Measurements from ENCODE around the gene ELK1.
A peak's percentile ranks its signal among the peaks of the same experiment; 100 is the strongest.

ELK1 gene

GRCh38 chrX:47633689-47634590 lies 16.4 kb downstream of the ELK1 start:
- Mint-ChIP-seq H3K27me3 (no peaks in the 10 kb centered on the region), H3K4me1 (ENCODE audit: low read depth) (peaks cover 28% of the 10 kb centered on the region), H3K4me3 (no peak overlapping the region), H3K36me3 (ENCODE audit: low read depth) (peaks cover 29% of the 10 kb centered on the region), H3K27ac (no peak overlapping the region), H3K9me3 (no peaks in the 10 kb centered on the region)

GRCh38 chrX:47632666-47633065 lies 17.7 kb downstream of the ELK1 start:
- no peaks in the 10 kb centered on the region for H3K9me3 Mint-ChIP-seq
- H3K4me3 Mint-ChIP-seq: no peak overlapping the region
- no peaks in the 10 kb centered on the region for H3K27me3 Mint-ChIP-seq
- peaks cover 28% of the 10 kb centered on the region for H3K4me1 Mint-ChIP-seq (ENCODE audit: low read depth)
- no peak overlapping the region for H3K27ac Mint-ChIP-seq
- peaks cover 19% of the 10 kb centered on the region for H3K36me3 Mint-ChIP-seq (ENCODE audit: low read depth)

- no peaks in the 10 kb centered on the region for H3K9me3 Mint-ChIP-seq
- no peak overlapping the region for H3K4me3 Mint-ChIP-seq
- no peaks in the 10 kb centered on the region for H3K27me3 Mint-ChIP-seq
- H3K36me3 Mint-ChIP-seq (ENCODE audit: low read depth): peaks cover 12% of the 10 kb centered on the region
- no peak overlapping the region for H3K27ac Mint-ChIP-seq
- peaks cover 24% of the 10 kb centered on the region for H3K4me1 Mint-ChIP-seq (ENCODE audit: low read depth)
Measured at GRCh38 chrX:47631676-47632075, 18.7 kb downstream of the ELK1 start.

GRCh38 chrX:47629419-47630200 lies 20.8 kb downstream of the ELK1 start, which contains the start of gene CFP:
CFP (minus strand) TSS chrX:47629930; CDS start chrX:47629844, 86 bp downstream.
- Mint-ChIP-seq H3K9me3 (no peaks in the 10 kb centered on the region), H3K4me3 (peak within 1 kb of the TSS; percentile 48), H3K27ac (peak within 1 kb of the TSS; percentile 86), H3K4me1 (ENCODE audit: low read depth) (peaks cover 20% of the 10 kb centered on the region), H3K36me3 (ENCODE audit: low read depth) (peaks cover 5% of the 10 kb centered on the region), H3K27me3 (no peaks in the 10 kb centered on the region)

GRCh38 chrX:47628982-47629381 lies 21.4 kb downstream of the ELK1 start:
- H3K27me3 Mint-ChIP-seq: no peaks in the 10 kb centered on the region
- peak overlapping the region; percentile 48 for H3K4me3 Mint-ChIP-seq
- peaks cover 5% of the 10 kb centered on the region for H3K36me3 Mint-ChIP-seq (ENCODE audit: low read depth)
- peaks cover 24% of the 10 kb centered on the region for H3K4me1 Mint-ChIP-seq (ENCODE audit: low read depth)
- peak overlapping the region; percentile 32 for H3K27ac Mint-ChIP-seq
- no peaks in the 10 kb centered on the region for H3K9me3 Mint-ChIP-seq

GRCh38 chrX:47625365-47625764 lies 25.0 kb downstream of the ELK1 start:
- no peaks in the 10 kb centered on the region for H3K9me3 Mint-ChIP-seq
- H3K27ac Mint-ChIP-seq: no peak overlapping the region
- peaks cover 4% of the 10 kb centered on the region for H3K27me3 Mint-ChIP-seq
- H3K4me1 Mint-ChIP-seq (ENCODE audit: low read depth): peaks cover 32% of the 10 kb centered on the region
- no peaks in the 10 kb centered on the region for H3K36me3 Mint-ChIP-seq (ENCODE audit: low read depth)
- no peak overlapping the region for H3K4me3 Mint-ChIP-seq

GRCh38 chrX:47623540-47624027 lies 26.8 kb downstream of the ELK1 start:
- H3K4me3 Mint-ChIP-seq: peak overlapping the region; percentile 58
- peaks cover 8% of the 10 kb centered on the region for H3K27me3 Mint-ChIP-seq
- no peak overlapping the region for H3K27ac Mint-ChIP-seq

GRCh38 chrX:47621851-47622250 lies 28.5 kb downstream of the ELK1 start:
- H3K9me3 Mint-ChIP-seq: no peaks in the 10 kb centered on the region
- H3K4me1 Mint-ChIP-seq (ENCODE audit: low read depth): peaks cover 15% of the 10 kb centered on the region
- peaks cover 18% of the 10 kb centered on the region for H3K27me3 Mint-ChIP-seq
- H3K4me3 Mint-ChIP-seq: no peak overlapping the region
- H3K27ac Mint-ChIP-seq: no peak overlapping the region
- H3K36me3 Mint-ChIP-seq (ENCODE audit: low read depth): no peaks in the 10 kb centered on the region

More at GRCh38 chrX:47623540-47624027, 26.8 kb downstream of the ELK1 start:
- no peaks in the 10 kb centered on the region for H3K9me3 Mint-ChIP-seq
- H3K36me3 Mint-ChIP-seq (ENCODE audit: low read depth): no peaks in the 10 kb centered on the region
- peaks cover 20% of the 10 kb centered on the region for H3K4me1 Mint-ChIP-seq (ENCODE audit: low read depth)

GRCh38 chrX:47620303-47620685 lies 30.1 kb downstream of the ELK1 start:
- Mint-ChIP-seq H3K4me1 (ENCODE audit: low read depth) (peaks cover 15% of the 10 kb centered on the region), H3K36me3 (ENCODE audit: low read depth) (no peaks in the 10 kb centered on the region), H3K27me3 (peaks cover 18% of the 10 kb centered on the region), H3K9me3 (no peaks in the 10 kb centered on the region), H3K27ac (no peak overlapping the region), H3K4me3 (no peak overlapping the region)

- Mint-ChIP-seq H3K27ac (no peak within 1 kb of the TSS), H3K9me3 (no peaks in the 10 kb centered on the region), H3K4me3 (peak within 1 kb of the TSS; percentile 54), H3K36me3 (ENCODE audit: low read depth) (no peaks in the 10 kb centered on the region), H3K27me3 (peaks cover 18% of the 10 kb centered on the region), H3K4me1 (ENCODE audit: low read depth) (peaks cover 15% of the 10 kb centered on the region)
Measured at GRCh38 chrX:47619486-47620302, 30.7 kb downstream of the ELK1 start, which contains the start of gene SYN1. SYN1 (minus strand) TSS chrX:47619857; CDS start chrX:47619728, 129 bp downstream.

GRCh38 chrX:47618923-47619485 lies 31.4 kb downstream of the ELK1 start:
- no peaks in the 10 kb centered on the region for H3K9me3 Mint-ChIP-seq
- H3K4me3 Mint-ChIP-seq: peak overlapping the region; percentile 54
- peaks cover 12% of the 10 kb centered on the region for H3K4me1 Mint-ChIP-seq (ENCODE audit: low read depth)
- peaks cover 18% of the 10 kb centered on the region for H3K27me3 Mint-ChIP-seq
- H3K36me3 Mint-ChIP-seq (ENCODE audit: low read depth): no peaks in the 10 kb centered on the region
- H3K27ac Mint-ChIP-seq: no peak overlapping the region

GRCh38 chrX:47614618-47615017 lies 35.7 kb downstream of the ELK1 start:
- Mint-ChIP-seq H3K27me3 (peaks cover 14% of the 10 kb centered on the region), H3K9me3 (no peaks in the 10 kb centered on the region), H3K4me3 (no peak overlapping the region), H3K27ac (no peak overlapping the region), H3K36me3 (ENCODE audit: low read depth) (no peaks in the 10 kb centered on the region), H3K4me1 (ENCODE audit: low read depth) (peaks cover 3% of the 10 kb centered on the region)

GRCh38 chrX:47613082-47613481 lies 37.3 kb downstream of the ELK1 start:
- no peaks in the 10 kb centered on the region for H3K9me3 Mint-ChIP-seq
- H3K4me3 Mint-ChIP-seq: no peak overlapping the region
- H3K4me1 Mint-ChIP-seq (ENCODE audit: low read depth): peaks cover 3% of the 10 kb centered on the region
- peaks cover 5% of the 10 kb centered on the region for H3K27me3 Mint-ChIP-seq
- no peaks in the 10 kb centered on the region for H3K36me3 Mint-ChIP-seq (ENCODE audit: low read depth)
- H3K27ac Mint-ChIP-seq: no peak overlapping the region

- Mint-ChIP-seq H3K27ac (no peak overlapping the region), H3K4me1 (ENCODE audit: low read depth) (peaks cover 3% of the 10 kb centered on the region), H3K27me3 (peaks cover under 1% of the 10 kb centered on the region), H3K4me3 (no peak overlapping the region), H3K9me3 (no peaks in the 10 kb centered on the region), H3K36me3 (ENCODE audit: low read depth) (no peaks in the 10 kb centered on the region)
Measured at GRCh38 chrX:47612418-47612817, 37.9 kb downstream of the ELK1 start.
